Keratinocyte (primary cell): ENCODE data around the gene LEFTY1.

Experiments used
- EZH2 ChIP-seq: IDR thresholded peaks from one replicate; pipeline ENCODE4 v1.6.1; 2012; ENCODE audit warnings: inconsistent platforms, mild to moderate bottlenecking, low read length, moderate library complexity
- TF ChIP-seq, protein P1 (sequence below), 3 experiments: IDR thresholded peaks in 1 of 3; conservative IDR thresholded peaks in 1 of 3; optimal IDR thresholded peaks in 1 of 3; 2 replicates in 2 of 3; 3 replicates in 1 of 3; pipeline versions ENCODE3 to v1.5.1; 2011; ENCODE audit warnings: low read length in 3 of 3, mild to moderate bottlenecking in 3 of 3, moderate library complexity in 2 of 3, control low read depth in 1 of 3, inconsistent platforms in 1 of 3; ENCODE audit not compliant: insufficient read depth in 2 of 3; ENCODE audit errors: extremely low read depth in 1 of 3

DNA sequence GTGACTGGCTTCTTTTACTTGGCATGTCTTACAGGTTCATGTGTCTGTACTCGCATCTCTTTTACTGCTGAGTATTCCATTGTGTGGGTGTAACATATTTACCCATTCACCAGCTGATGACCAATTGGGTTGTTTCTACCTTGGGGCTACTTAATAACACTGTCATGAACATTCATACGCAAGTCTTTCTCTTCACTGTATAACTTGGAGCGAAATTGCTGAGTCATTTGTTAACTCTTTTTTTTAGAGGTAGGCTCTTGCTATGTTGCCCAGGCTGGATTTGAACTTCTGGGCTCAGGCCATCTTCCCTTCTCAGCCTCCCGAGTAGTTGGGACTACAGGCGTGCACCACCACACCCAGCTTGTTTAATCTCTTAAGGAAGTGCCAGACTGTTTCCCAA, 28.6 kb upstream of the LEFTY1 start:
- TF ChIP-seq, protein P1, sequence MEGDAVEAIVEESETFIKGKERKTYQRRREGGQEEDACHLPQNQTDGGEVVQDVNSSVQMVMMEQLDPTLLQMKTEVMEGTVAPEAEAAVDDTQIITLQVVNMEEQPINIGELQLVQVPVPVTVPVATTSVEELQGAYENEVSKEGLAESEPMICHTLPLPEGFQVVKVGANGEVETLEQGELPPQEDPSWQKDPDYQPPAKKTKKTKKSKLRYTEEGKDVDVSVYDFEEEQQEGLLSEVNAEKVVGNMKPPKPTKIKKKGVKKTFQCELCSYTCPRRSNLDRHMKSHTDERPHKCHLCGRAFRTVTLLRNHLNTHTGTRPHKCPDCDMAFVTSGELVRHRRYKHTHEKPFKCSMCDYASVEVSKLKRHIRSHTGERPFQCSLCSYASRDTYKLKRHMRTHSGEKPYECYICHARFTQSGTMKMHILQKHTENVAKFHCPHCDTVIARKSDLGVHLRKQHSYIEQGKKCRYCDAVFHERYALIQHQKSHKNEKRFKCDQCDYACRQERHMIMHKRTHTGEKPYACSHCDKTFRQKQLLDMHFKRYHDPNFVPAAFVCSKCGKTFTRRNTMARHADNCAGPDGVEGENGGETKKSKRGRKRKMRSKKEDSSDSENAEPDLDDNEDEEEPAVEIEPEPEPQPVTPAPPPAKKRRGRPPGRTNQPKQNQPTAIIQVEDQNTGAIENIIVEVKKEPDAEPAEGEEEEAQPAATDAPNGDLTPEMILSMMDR (optimal IDR thresholded peaks at IDR 0.05 in 1 of 3, IDR thresholded peaks at IDR 0.05 in 1 of 3, conservative IDR thresholded peaks at IDR 0.05 in 1 of 3; ENCODE audit: extremely low read depth in 1 of 3, insufficient read depth in 2 of 3, low read length in 3 of 3), result no peak
- no peak for TF ChIP-seq EZH2
